Right cardiac atrium (tissue), 5 donors: ENCODE data around the gene DNAH17. TPM values are rescaled to one million over a fixed set of nuclear protein-coding genes. Genes with fewer than 3 reads are reported as not detected.

Experiments used
- ATAC-seq, 2 donors: fragments of 200-7000 bp; cut with Tn5 transposase; one replicate each; pipeline versions ENCODE4 v1.8.0 to v1.9.1; 2020; ENCODE audit warnings: moderate library complexity in 2 of 2, mild to moderate bottlenecking in 1 of 2
- DNase-seq, 3 donors: peaks; one replicate each; pipeline ENCODE4 v3.0.0-alpha.2; 2020
- H3K27ac ChIP-seq: one replicate; pipeline ENCODE4 v1.5.1; 2013; ENCODE audit warnings: mild to moderate bottlenecking, low read length, control low read depth, moderate library complexity
- H3K27me3 ChIP-seq: one replicate; pipeline ENCODE4 v1.6.1; 2013; ENCODE audit not compliant: control insufficient read depth, insufficient read depth
- H3K4me1 ChIP-seq: one replicate; pipeline ENCODE4 v1.6.1; 2013; ENCODE audit warnings: low read length; ENCODE audit not compliant: control insufficient read depth, insufficient read depth
- H3K4me3 ChIP-seq: one replicate; pipeline ENCODE4 v1.5.1; 2013; ENCODE audit warnings: low read length, control low read depth
- H3K9me3 ChIP-seq: one replicate; pipeline ENCODE4 v1.6.1; 2013; ENCODE audit warnings: low read length; ENCODE audit not compliant: control insufficient read depth
- WGBS: extraction: QIAGEN DNeasy Blood & Tissue Kit; methylation state at CpG from one replicate; pipeline ENCODE4 v1.1.7; 2013; 5-methylcytosine and 5-hydroxymethylcytosine counted together
- intact Hi-C, 4 donors: fragments of 100-400 bp; cut with DNase I; formaldehyde crosslinking; loops; one replicate each; pipeline versions ENCODE4 v1.11.0 to v1.14.0; 2022 to 2023
- polyA plus RNA-seq: library from polyadenylated mRNA; stranded (reverse); fragments of 200-250 nt; gene quantifications from one replicate; pipeline ENCODE4 v1.2.3, GENCODE V29; 2013
- total RNA-seq, 4 donors: library from RNA; stranded (reverse); fragmentation: NEBNext Ultra II Directional; extraction: Animal tissue kit (Norgen Biotek cat#: 25700); gene quantifications; one replicate each; pipeline ENCODE4 v1.2.1, GENCODE V29; 2021
- donor health status: healthy with polysubstance abuse.
- donor health status: DM: no; HTN: yes; CAD: no.
- donor health status: DM: no; HTN: no; CAD: no.
- donor health status: DM: no; HTN: yes; CAD: no; lungs with severe emphysema.
- donor health status: DM: yes; HTN: yes; CAD: no.

Gene DNAH17
- total and polyA plus RNA-seq, 5 donors, result 0.06 to 0.28 (median 0.19) TPM; not detected in 1

DNA sequence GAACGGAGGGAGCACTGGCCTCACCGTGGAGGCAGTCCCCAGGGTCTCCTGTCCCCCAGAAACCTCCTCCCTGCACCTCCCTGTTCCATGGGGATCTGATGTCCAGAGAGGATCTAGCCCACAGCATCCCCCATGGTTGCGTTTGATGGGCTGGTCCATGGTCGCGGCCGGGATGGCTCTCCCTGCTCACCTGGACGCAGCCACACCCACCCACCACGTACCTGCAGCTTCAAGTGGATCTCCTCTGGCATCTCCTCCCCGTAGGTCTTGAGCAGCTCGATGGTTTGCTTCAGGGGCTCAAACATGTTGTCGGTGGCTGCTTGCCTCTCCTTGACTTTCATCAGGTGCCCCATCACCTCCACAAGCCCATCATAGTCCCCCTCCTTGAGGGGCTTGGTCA is 47.9 kb downstream of the DNAH17 start:
- Histone ChIP-seq H3K4me3 (no peak overlapping the region), H3K27ac (no peak overlapping the region), H3K27me3 (no peaks in the 10 kb centered on the region), H3K9me3 (no peaks in the 10 kb centered on the region), H3K4me1 (no peaks in the 10 kb centered on the region)
- DNase-seq, result peak in 1 of 3 donors; percentile 26
- no peak for ATAC-seq
- intact Hi-C loops, result no loop called here
- WGBS, result 92% methylated on average over 11 of the region's 11 CpGs

DNA sequence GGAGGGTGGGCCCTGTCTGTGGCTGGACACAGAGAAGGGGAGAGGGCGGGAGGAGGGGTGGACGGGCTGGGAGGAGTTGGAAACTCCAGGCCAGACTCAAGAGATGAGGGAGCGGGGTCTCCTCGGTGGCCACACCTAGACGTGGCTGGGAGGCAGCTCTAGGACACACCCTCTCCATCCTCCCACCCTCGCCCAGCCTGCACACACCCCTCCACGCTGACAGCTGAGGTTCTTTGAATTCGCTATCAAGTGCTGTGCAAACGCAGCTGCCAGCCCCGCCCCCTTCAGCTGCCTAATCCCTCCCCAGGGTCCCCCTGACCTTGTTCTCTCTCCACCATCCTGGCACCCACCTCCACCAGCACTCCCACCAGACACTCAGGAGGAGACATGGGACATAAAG is 48.7 kb downstream of the DNAH17 start:
- DNase-seq, result peak in 1 of 3 donors; percentile 46
- H3K9me3 ChIP-seq, result no peaks in the 10 kb centered on the region
- WGBS, result 46% methylated on average over 10 of the region's 10 CpGs
- intact Hi-C loops, result no loop called here
- H3K27me3 ChIP-seq, result no peaks in the 10 kb centered on the region
- ATAC-seq, result peak in 1 of 2 donors; percentile 22
- no peak overlapping the region for H3K27ac ChIP-seq
- H3K4me3 ChIP-seq, result no peak overlapping the region
- H3K4me1 ChIP-seq, result no peaks in the 10 kb centered on the region

DNA sequence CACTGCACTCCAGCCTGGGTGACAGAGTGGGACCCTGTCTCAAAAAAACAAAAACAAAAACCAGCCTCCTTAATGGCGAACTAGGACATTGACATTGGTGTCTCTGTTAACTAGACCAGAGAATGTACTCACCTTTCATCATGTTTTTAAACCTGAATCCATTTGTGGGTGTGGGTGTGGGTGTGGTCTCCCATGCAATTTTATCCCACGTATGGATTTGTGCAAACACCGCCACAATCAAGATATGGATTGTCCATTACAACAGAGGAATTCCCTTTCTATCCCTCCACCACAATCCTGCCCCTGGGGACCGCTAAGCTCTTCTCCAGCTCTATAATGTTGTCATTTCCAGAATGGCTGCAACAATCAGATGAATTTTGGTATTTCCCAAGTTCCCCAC is 49.9 kb downstream of the DNAH17 start:
- Histone ChIP-seq H3K4me1 (no peaks in the 10 kb centered on the region), H3K27ac (no peak overlapping the region), H3K4me3 (no peak overlapping the region), H3K9me3 (no peaks in the 10 kb centered on the region), H3K27me3 (no peaks in the 10 kb centered on the region)
- no peak for ATAC-seq
- WGBS, result 91% methylated on average over 4 of the region's 4 CpGs
- no peak for DNase-seq
- intact Hi-C loops, result no loop called here

DNA sequence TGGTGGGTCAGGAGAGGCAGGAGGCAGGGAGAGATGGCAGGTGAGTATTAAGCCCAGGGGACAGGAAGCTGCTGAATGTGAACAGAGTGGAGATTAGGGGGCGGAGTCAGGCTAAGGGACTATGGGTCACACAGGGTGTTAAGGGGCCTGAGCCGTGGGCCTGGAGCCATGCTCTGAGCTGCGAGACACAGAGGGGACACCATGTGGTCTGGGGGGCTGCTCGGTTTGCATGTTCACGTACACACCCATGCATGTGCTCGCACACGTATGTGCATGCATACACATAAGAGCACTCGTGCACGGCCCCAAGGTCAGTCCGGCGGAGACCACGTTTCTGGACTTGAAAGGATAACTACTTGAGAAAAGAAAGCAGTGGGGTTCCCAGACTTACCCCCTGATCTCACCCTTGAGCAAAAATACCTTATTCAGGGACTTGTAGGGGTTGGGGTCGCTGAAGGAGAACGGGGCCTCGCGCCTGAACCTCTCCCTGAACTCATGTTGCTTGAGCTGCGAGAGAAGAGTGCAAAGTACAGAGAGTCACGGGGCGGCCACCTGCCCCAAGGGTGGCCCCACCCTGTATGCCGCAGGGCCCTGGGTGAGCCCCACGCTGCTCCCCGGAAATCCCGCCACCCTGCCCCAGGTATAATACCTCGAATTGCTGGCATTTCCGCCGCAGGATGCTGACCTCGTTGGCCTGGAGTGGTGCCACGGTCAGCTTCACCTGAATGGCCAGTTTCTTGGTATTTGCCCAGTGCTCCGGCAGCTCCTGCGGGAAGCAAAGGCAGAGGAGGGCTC is 50.8 kb downstream of the DNAH17 start:
- H3K9me3 ChIP-seq, result no peaks in the 10 kb centered on the region
- intact Hi-C loops, result no loop called here
- DNase-seq, result peak in 1 of 3 donors; percentile 48
- WGBS, result 91% methylated on average over 30 of the region's 30 CpGs
- no peaks in the 10 kb centered on the region for H3K27me3 ChIP-seq
- ATAC-seq, result no peak
- no peaks in the 10 kb centered on the region for H3K4me1 ChIP-seq
- no peak overlapping the region for H3K4me3 ChIP-seq
- H3K27ac ChIP-seq, result no peak overlapping the region

DNA sequence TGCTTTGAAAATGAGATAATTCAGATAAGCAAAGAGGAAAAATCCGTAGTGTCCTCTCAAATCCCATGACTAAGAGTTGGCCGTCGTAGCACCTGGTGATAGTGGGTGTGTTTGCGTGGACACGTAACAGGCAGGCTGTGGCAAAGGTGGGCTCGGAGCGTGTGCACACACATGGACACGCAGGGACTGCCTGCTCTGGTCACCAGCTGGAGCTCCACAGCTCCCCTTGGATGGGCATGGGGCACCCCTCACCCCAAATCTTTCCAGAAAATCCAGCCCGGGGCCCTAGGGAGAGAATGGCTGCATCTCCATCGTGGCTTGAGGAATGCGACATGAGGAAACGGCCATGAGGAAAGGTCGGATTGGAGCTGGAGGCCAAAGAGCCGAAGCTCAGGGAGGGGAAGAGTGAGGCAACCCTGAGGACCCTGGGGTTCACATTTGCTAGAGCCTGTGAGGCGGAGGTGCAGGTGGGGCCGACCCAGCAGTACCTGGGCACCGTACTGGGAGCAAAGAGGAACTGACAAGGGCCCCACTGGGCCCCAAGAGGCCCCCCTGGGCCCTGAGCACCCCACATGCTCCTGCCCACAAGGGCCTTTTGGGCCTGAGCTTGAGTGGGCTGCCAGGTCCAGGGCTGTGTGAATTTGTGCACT is 51.6 kb downstream of the DNAH17 start:
- H3K27me3 ChIP-seq, result no peaks in the 10 kb centered on the region
- no peaks in the 10 kb centered on the region for H3K9me3 ChIP-seq
- ATAC-seq, result no peak
- H3K4me3 ChIP-seq, result no peak overlapping the region
- H3K27ac ChIP-seq, result no peak overlapping the region
- DNase-seq, result peak in 1 of 3 donors; percentile 24
- 88% methylated on average over 17 of the region's 17 CpGs for WGBS
- intact Hi-C loops, result no loop called here
- H3K4me1 ChIP-seq, result no peaks in the 10 kb centered on the region

DNA sequence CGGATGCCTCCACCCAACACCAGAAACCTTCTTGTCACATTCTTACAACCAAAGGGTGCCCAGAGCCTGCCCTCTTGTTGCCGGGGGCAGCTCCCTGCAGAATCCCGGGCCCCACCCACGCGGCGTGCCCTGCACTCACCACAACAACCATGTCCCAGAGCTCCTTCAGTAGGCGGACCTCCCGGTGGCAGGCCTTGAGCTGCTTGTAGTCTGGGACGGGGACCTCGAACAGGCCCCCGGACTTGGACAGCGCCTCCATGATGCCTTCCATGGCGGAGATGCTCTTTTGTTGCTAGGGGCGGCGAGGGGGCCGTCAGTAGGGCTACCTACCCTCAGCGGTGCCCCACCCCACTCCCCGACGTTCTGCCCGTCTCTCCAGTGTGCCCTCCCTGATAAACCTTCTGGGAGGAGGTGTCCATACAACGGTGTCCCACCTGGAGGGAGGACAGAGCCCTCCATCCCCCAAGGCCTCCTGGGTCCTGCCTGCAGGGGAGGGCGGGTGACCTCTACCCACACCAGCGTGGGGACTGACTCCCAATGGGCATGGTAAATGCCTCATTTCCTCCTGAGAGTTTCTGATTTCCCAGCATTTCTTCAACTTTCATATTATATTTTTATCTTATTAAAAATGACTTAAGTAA is 52.2 kb downstream of the DNAH17 start:
- no peak overlapping the region for H3K27ac ChIP-seq
- no peak overlapping the region for H3K4me3 ChIP-seq
- 92% methylated on average over 23 of the region's 23 CpGs for WGBS
- no peaks in the 10 kb centered on the region for H3K27me3 ChIP-seq
- intact Hi-C loops, result no loop called here
- no peaks in the 10 kb centered on the region for H3K4me1 ChIP-seq
- ATAC-seq (no peak), DNase-seq (peak in 1 of 3 donors; percentile 42)
- no peaks in the 10 kb centered on the region for H3K9me3 ChIP-seq

DNA sequence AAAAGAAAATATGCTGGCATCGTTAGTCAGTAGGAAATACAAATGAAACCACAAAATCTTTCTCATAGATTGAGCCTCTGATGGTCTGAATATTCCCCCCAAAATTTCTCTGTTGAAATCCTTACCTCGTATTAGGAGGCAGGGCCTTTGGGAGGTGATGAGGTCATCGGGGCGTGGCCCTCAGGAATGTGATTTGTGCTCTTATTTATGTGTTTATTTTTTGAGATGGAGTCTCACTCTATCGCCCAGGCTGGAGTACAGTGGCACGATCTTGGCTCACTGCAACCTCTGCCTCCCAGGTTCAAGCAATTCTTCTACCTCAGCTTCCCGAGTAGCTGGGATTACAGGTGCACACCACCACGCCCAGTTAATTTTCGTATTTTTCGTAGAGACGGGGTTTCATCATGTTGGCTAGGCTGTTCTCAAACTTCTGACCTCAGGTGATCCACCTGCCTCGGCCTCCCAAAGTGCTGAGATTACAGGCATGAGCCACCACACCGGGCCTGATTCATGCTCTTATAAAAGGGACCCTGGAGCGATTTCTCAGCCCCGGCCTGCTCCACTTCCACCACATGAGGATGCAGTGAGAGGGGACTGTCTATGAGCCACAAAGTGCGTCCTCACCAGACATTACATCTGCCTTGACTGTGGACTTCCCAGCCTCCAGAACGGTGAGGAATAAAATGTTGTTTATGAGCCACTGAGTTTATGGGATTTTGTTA is 53.1 kb downstream of the DNAH17 start:
- WGBS, result 89% methylated on average over 17 of the region's 17 CpGs
- ATAC-seq (no peak), DNase-seq (peak in 1 of 3 donors; percentile 25)
- H3K27ac ChIP-seq, result no peak overlapping the region
- intact Hi-C loops, result no loop called here
- H3K9me3 ChIP-seq, result no peaks in the 10 kb centered on the region
- H3K27me3 ChIP-seq, result no peaks in the 10 kb centered on the region
- H3K4me1 ChIP-seq, result no peaks in the 10 kb centered on the region
- no peak overlapping the region for H3K4me3 ChIP-seq

DNA sequence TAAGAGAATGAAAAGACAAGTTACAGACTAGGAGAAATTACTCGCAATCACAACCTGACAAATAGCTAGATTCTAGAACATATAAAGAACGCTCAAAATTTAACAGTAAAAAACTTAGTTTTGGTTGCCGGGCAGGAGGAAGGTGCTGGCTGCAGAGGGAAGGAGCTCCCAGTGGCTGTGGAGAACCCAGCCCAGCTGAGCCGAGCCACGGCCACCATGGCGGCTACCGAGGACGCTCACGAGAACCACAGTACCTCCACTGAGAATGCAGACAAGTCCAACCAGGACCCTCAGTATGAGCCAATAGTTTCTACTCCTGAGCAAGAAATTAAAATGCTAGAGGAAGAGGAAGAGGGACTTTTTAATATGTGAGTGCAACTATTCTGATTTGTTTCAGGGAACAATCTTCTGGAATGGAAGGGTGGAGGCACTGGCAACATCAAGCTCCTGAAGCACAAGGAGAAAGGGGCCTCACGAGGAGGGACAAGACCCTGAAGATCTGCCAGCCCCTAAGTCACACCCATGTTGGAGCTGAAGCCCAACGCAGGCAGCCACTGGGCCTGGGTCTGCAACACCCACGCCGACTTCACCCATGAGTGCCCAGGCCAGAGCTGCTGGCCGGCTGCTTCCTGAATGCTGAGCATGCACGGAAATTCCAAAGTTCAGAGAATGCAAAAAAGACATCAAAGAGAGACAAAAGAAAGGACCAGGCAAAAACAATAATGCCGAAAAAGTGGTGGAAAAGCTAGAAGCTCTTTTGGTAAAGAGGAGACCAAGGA is 55.0 kb downstream of the DNAH17 start:
- H3K27ac ChIP-seq, result no peak overlapping the region
- DNase-seq, result peak in 1 of 3 donors; percentile 26
- H3K9me3 ChIP-seq, result no peaks in the 10 kb centered on the region
- intact Hi-C loops, result no loop called here
- H3K4me1 ChIP-seq, result peaks cover 2% of the 10 kb centered on the region
- H3K4me3 ChIP-seq, result no peak overlapping the region
- no peaks in the 10 kb centered on the region for H3K27me3 ChIP-seq
- ATAC-seq, result no peak
- 90% methylated on average over 16 of the region's 16 CpGs for WGBS

DNA sequence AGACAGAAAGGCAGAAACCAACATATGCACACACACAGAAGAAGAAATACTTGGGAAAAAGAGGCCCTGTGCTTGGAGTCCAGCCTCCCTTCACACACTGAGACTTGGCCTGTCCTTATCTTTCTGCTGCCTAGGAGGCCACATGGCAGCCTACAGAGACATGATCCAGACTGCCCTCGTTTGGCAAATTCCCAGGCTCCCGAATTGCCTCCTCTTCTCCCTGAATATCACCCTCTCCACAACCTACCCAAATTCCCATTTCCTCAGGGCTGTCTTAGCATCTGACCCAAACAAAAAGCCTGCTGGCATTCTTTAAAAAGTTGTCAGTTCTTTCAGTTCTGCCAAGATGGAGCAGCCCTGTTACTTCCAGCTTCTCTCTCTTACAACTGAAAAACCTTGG is 59.8 kb downstream of the DNAH17 start:
- Histone ChIP-seq H3K27me3 (no peaks in the 10 kb centered on the region), H3K4me3 (no peak overlapping the region), H3K9me3 (no peaks in the 10 kb centered on the region), H3K27ac (no peak overlapping the region), H3K4me1 (peaks cover 2% of the 10 kb centered on the region)
- ATAC-seq, result peak in 1 of 2 donors; percentile 85
- intact Hi-C loops, result no loop called here
- 37% methylated on average over 2 of the region's 2 CpGs for WGBS
- DNase-seq, result peak in 1 of 3 donors; percentile 69

DNA sequence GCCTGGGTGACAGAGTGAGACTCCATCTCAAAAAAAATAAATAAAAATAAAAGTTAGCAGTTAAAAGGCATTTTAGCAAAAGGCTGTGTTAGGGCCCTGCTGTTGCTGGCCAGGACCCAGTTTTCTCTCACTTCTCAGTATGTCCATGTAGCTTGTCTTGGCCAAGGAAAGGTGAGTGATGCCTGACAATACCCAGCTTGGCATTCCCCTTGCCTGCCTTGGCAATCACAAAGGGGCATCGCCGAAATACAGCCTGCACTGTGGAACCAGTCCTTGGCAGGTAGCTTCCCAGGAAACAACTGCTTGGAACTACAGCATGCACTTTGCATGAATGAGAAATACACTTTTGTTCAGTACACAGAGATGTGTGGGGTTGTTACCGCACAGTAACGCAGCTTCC is 61.7 kb downstream of the DNAH17 start:
- H3K4me3 ChIP-seq, result no peak overlapping the region
- peaks cover 2% of the 10 kb centered on the region for H3K4me1 ChIP-seq
- no peak overlapping the region for H3K27ac ChIP-seq
- H3K27me3 ChIP-seq, result no peaks in the 10 kb centered on the region
- ATAC-seq (peak in 1 of 2 donors; percentile 26), DNase-seq (peak in 1 of 3 donors; percentile 47)
- H3K9me3 ChIP-seq, result no peaks in the 10 kb centered on the region
- 70% methylated on average over 4 of the region's 4 CpGs for WGBS
- intact Hi-C loops, result no loop called here
